Ovary (tissue), 3 donors: Measurements from ENCODE around the gene CCL1.

Experiments used
- EP300 ChIP-seq: sonication (generic); formaldehyde crosslinking; IDR thresholded peaks from one replicate; pipeline ENCODE4 v1.6.1; 2017; ENCODE audit warnings: antibody characterized with exemption
- POLR2A ChIP-seq: fragments of 450-650 bp; IDR thresholded peaks from one replicate; pipeline ENCODE4 v1.6.1; 2017; ENCODE audit warnings: antibody characterized with exemption, mild to moderate bottlenecking, moderate library complexity
- TF ChIP-seq, protein P1 (sequence below), 3 donors: fragments of 450-650 bp in 2 of 3; fragments of 200-600 bp in 1 of 3; IDR thresholded peaks; one replicate each; pipeline versions ENCODE4 v1.5.1 to v1.8.0; 2016 to 2022; ENCODE audit warnings: antibody characterized with exemption in 3 of 3, mild to moderate bottlenecking in 1 of 3
- donor health status: DM: no; HTN: no; CAD: no.

DNA sequence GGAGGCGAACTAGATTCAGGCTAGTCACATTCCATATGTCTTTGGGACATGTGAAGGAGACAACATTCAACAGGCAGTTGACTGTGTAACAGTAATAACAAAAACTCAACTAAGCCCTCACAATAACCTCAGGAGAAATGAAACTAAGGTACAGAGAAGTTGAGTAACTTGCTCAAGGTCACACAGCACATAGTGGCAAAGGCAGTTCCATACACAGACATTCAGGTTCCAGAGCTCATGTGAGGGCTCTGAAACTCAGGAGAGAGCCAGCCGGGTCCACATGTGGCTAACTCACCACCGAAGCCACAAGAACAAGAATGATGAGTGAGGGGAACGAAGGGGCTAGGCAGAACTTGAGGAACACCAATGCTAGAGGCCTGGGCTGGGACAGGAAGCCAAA lies 46.3 kb upstream of the CCL1 start:
- TF ChIP-seq, protein P1, sequence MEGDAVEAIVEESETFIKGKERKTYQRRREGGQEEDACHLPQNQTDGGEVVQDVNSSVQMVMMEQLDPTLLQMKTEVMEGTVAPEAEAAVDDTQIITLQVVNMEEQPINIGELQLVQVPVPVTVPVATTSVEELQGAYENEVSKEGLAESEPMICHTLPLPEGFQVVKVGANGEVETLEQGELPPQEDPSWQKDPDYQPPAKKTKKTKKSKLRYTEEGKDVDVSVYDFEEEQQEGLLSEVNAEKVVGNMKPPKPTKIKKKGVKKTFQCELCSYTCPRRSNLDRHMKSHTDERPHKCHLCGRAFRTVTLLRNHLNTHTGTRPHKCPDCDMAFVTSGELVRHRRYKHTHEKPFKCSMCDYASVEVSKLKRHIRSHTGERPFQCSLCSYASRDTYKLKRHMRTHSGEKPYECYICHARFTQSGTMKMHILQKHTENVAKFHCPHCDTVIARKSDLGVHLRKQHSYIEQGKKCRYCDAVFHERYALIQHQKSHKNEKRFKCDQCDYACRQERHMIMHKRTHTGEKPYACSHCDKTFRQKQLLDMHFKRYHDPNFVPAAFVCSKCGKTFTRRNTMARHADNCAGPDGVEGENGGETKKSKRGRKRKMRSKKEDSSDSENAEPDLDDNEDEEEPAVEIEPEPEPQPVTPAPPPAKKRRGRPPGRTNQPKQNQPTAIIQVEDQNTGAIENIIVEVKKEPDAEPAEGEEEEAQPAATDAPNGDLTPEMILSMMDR (IDR thresholded peaks at IDR 0.05) = no peak
- no peak for TF ChIP-seq POLR2A
- no peak for TF ChIP-seq EP300
